ENCODE measurements around the gene SOX6.

DNA sequence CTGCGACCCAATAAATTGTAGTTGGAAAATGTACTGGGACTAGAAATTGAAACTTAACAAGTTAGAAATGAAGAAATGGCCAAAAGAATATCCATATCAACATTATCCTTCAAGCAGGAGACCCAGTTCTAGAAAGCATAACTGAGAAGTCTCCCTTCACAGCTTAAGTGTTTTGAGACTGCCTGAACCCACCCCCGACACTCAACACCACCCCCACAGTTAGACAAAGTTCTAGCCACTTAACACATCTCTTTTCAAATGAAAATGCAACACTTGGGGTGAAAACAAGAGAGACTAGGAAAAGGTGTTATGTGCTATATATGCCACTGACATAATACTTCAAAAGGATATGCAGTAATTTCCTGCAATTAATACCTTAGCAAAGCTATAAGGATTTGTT, 184.5 kb downstream of the SOX6 start:
- TF ChIP-seq POLR2A (IDR thresholded peaks at IDR 0.05): no peak
- TF ChIP-seq POLR2AphosphoS5 (IDR thresholded peaks at IDR 0.05): no peak
